GM18951 (cell line): ENCODE results near the gene PPP1R13B.

Experiments used
- POLR2A ChIP-seq: IDR thresholded peaks from 4 replicates; pipeline ENCODE4 v1.6.1; 2011; ENCODE audit warnings: mild to moderate bottlenecking; ENCODE audit not compliant: insufficient read length, insufficient read depth; ENCODE audit errors: extremely low read depth
- in situ Hi-C: fragments of 300-500 bp; cut with MboI; formaldehyde crosslinking; loops from one replicate; pipeline ENCODE4 v1.12.0; 2022; ENCODE audit warnings: low sequenced_read_pairs, mixed read lengths, inconsistent platforms; ENCODE audit not compliant: unreplicated experiment

PPP1R13B gene

DNA sequence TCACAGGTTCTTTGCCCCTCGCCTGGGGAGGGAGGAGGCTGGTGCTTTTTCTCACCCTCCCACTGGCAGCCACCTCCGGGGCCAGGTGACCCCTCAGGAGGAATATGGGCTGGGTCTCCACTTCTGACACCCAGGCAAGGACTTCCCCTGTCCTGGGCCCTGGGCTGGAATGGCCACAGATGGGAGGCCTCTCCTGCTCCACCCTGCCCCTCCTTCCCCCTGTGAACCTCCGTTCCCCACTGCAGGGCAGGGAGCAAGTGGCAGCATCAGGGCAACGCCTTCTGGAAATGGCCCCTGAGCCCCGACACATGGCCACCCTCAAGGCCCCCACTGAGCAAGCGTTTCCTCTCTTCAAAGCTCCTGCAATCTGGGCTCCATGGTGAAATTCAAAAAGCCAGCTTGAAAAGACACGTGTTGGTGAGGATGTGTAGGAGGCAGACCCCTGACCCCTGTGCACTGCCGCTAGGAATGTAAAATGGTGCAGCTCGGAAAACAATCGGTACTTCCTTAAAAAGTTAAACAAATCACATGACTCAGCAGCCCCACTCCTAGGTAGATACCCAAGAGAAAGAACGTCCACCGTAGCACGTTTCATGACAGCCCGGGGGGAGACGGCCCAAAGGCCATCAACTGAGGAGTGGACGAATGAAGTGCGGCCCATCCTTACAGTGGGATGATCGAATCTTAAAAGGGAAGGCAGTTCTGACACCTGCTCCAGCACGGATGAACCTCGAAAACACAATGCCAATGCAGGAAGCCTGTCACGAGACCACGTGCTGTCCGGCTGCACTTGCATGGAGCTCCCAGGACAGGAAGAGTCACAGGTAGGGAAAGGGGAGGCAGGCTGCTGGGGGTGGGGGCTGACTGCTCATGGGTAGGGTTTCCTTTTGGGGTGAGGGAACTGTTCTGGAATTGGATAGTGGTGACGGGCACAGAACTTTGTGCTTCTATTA, 143.7 kb downstream of the PPP1R13B start:
- in situ Hi-C loops: no loop called here
- TF ChIP-seq POLR2A: peak; percentile 8

DNA sequence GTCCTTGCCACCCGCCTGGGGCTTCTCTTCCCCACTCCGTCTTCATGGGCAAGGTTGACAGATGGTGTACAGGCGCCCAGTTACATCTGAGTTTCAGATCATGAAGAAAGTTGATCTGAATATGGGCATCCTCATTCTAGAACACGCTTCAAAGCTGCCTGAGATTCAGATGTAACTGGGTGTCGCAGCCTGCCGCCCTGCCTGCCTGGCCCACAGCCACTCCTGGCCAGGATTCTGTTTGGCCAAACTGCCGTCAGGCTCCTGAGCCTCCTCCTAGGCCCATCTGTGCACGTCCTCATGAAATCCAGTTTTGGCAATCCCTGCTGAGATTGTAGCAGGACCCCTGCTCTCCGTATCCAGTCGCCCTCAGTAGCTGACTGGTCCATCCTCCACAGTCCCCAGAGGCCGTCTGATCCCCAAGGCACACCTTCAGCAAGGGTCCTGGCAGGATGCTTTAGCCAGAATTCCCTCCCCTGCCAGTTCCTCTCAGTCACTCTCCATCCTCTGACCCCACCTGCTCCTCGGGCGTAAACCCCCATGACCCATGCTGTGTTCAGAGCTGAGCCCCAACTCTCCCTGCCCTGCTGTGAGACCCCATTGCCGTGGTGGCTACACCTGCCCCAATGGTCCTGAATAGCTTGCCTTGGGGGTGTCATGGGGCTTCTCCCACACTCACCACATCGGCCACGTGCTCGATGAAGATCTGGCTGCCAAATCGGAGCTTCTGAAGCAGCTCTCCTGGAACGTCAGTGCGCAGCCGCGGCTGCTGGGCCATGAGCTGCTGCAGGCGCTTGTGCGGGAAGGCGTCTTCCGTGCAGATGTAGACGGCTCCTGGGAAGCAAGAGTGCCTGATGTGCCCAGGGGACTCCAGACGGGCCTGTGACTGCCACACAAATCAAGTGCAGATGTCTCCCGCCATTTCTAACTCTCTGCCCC, 144.6 kb downstream of the PPP1R13B start:
- in situ Hi-C loops: no loop called here
- TF ChIP-seq POLR2A: peak; percentile 22

- in situ Hi-C loops: no loop called here
- TF ChIP-seq POLR2A: no peak
These were observed 145.3 kb downstream of the PPP1R13B start for GRCh38 chr14:103702095-103702494.

GRCh38 chr14:103700753-103701490, 146.5 kb downstream of the PPP1R13B start:
- peak; percentile 21 for TF ChIP-seq POLR2A
- in situ Hi-C loops: no loop called here

- in situ Hi-C loops: no loop called here
- TF ChIP-seq POLR2A: no peak
These were observed 147.2 kb downstream of the PPP1R13B start for GRCh38 chr14:103699901-103700752.

- no peak for TF ChIP-seq POLR2A
- in situ Hi-C loops: no loop called here
These were observed 148.1 kb downstream of the PPP1R13B start for GRCh38 chr14:103699261-103699661.

DNA sequence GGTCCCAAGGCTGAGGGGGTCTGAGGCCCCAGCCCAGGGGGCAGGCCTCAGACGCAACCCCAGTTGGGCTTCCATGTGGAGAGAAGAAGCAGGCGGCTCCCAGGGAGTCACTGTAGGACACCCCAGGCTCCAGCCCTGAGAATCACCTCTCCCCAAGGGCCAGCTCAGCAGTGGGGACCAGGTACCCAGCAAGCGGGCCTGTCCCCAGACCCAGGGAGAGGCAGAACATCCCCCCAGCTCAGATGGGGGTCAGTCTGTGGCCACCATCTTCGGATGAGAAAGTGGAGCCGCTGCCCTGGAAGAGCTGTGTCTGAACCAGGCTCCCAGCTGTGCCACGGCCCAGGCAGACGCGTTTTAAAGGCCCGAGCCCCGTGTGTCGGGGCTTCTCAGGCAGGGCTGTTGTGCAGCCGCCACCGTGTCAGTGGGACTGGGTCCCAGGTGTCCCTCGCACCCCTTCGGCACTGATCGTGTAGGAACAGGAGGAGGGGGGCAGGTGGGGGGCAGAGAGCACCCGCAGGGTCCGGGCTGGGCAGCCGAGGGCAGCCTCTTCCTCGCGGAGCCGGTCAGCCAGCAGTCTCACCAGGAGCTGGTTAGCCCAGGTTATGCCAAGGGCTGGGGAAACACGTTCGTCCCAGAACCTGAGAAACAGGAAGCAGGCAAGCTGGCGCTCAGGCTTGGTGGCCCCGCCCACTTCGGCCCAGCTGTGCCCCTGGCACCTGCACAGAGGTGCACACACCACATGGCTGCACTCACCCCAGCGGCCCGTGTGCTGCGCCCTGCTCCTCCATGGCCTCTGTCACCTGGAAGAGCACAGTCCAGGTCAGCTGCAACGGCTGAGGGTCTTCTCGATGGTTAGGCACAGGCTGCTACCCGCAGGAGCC, 148.8 kb downstream of the PPP1R13B start:
- peak; percentile 28 for TF ChIP-seq POLR2A
- in situ Hi-C loops: no loop called here

- TF ChIP-seq POLR2A: no peak
- in situ Hi-C loops: no loop called here
These were observed 149.6 kb downstream of the PPP1R13B start for GRCh38 chr14:103697603-103698379.

GRCh38 chr14:103697206-103697602, 150.2 kb downstream of the PPP1R13B start:
- TF ChIP-seq POLR2A: no peak
- in situ Hi-C loops: no loop called here

GRCh38 chr14:103696466-103697071, 150.8 kb downstream of the PPP1R13B start:
- TF ChIP-seq POLR2A: no peak
- in situ Hi-C loops: no loop called here
